ENCODE results near the gene A2ML1.
"Not testable (repeated sequence)": the region's sequence is repeated elsewhere in the genome, so short reads cannot be mapped to it uniquely, and the experiment has no call there.

Gene A2ML1

GRCh38 chr12:8780389-8780788 is 42.0 kb upstream of the A2ML1 start:
- no peaks in the 10 kb centered on the region for H3K9me3 ChIP-seq (ENCODE audit: insufficient read depth, low read length)
- H3K4me1 ChIP-seq (ENCODE audit: low read length): no peaks in the 10 kb centered on the region
- H2AFZ ChIP-seq (ENCODE audit: low read depth, low read length): no peak overlapping the region
- H3K27me3 ChIP-seq (ENCODE audit: low read depth, low read length): no peaks in the 10 kb centered on the region
- H3K27ac ChIP-seq (ENCODE audit: low read length): no peak overlapping the region
- H3K36me3 ChIP-seq (replicated peaks; ENCODE audit: low read depth, low read length): peaks cover 5% of the 10 kb centered on the region
- no peak overlapping the region for H3K4me3 ChIP-seq (ENCODE audit: low read length)
- no peaks in the 10 kb centered on the region for H3K79me2 ChIP-seq (ENCODE audit: low read length)
- H4K20me1 ChIP-seq (ENCODE audit: insufficient read depth, low read length): no peaks in the 10 kb centered on the region
- TF ChIP-seq EZH2phosphoT487 (IDR thresholded peaks at IDR 0.05; ENCODE audit: low read depth): no peak
- TF ChIP-seq CTCF (IDR thresholded peaks at IDR 0.05; ENCODE audit: low read depth, low read length): peak; percentile 54
- no peak overlapping the region for H3K9ac ChIP-seq (ENCODE audit: low read length)
- no peak overlapping the region for H3K4me2 ChIP-seq (ENCODE audit: low read length)

GRCh38 chr12:8781381-8782127 is 40.9 kb upstream of the A2ML1 start:
- Histone ChIP-seq H3K4me2 (ENCODE audit: low read length) (no peak overlapping the region), H3K79me2 (ENCODE audit: low read length) (no peaks in the 10 kb centered on the region), H3K9ac (ENCODE audit: low read length) (no peak overlapping the region), H3K4me3 (ENCODE audit: low read length) (no peak overlapping the region), H3K36me3 (replicated peaks; ENCODE audit: low read depth, low read length) (peaks cover 5% of the 10 kb centered on the region), H3K27ac (ENCODE audit: low read length) (no peak overlapping the region), H3K27me3 (ENCODE audit: low read depth, low read length) (no peaks in the 10 kb centered on the region), H2AFZ (ENCODE audit: low read depth, low read length) (no peak overlapping the region), H3K9me3 (ENCODE audit: insufficient read depth, low read length) (no peaks in the 10 kb centered on the region), H3K4me1 (ENCODE audit: low read length) (no peaks in the 10 kb centered on the region), H4K20me1 (ENCODE audit: insufficient read depth, low read length) (no peaks in the 10 kb centered on the region)
- TF ChIP-seq EZH2phosphoT487 (IDR thresholded peaks at IDR 0.05; ENCODE audit: low read depth): no peak

GRCh38 chr12:8784290-8784888 is 38.0 kb upstream of the A2ML1 start:
- H3K79me2 ChIP-seq (ENCODE audit: low read length): no peaks in the 10 kb centered on the region
- no peak overlapping the region for H3K4me2 ChIP-seq (ENCODE audit: low read length)
- no peaks in the 10 kb centered on the region for H4K20me1 ChIP-seq (ENCODE audit: insufficient read depth, low read length)
- no peak overlapping the region for H2AFZ ChIP-seq (ENCODE audit: low read depth, low read length)
- H3K9me3 ChIP-seq (ENCODE audit: insufficient read depth, low read length): no peaks in the 10 kb centered on the region
- peaks cover 5% of the 10 kb centered on the region for H3K36me3 ChIP-seq (replicated peaks; ENCODE audit: low read depth, low read length)
- H3K27me3 ChIP-seq (ENCODE audit: low read depth, low read length): no peaks in the 10 kb centered on the region
- no peak overlapping the region for H3K4me3 ChIP-seq (ENCODE audit: low read length)
- H3K9ac ChIP-seq (ENCODE audit: low read length): no peak overlapping the region
- no peaks in the 10 kb centered on the region for H3K4me1 ChIP-seq (ENCODE audit: low read length)
- TF ChIP-seq CTCF (IDR thresholded peaks at IDR 0.05; ENCODE audit: low read depth, low read length): no peak
- no peak overlapping the region for H3K27ac ChIP-seq (ENCODE audit: low read length)

- no peak overlapping the region for H3K27ac ChIP-seq (ENCODE audit: low read length)
- H4K20me1 ChIP-seq (ENCODE audit: insufficient read depth, low read length): no peaks in the 10 kb centered on the region
- H3K4me2 ChIP-seq (ENCODE audit: low read length): no peak overlapping the region
- peaks cover 5% of the 10 kb centered on the region for H3K36me3 ChIP-seq (replicated peaks; ENCODE audit: low read depth, low read length)
- no peaks in the 10 kb centered on the region for H3K27me3 ChIP-seq (ENCODE audit: low read depth, low read length)
- H3K9me3 ChIP-seq (ENCODE audit: insufficient read depth, low read length): no peaks in the 10 kb centered on the region
- H3K4me3 ChIP-seq (ENCODE audit: low read length): no peak overlapping the region
- H3K4me1 ChIP-seq (ENCODE audit: low read length): no peaks in the 10 kb centered on the region
- H2AFZ ChIP-seq (ENCODE audit: low read depth, low read length): no peak overlapping the region
- TF ChIP-seq CTCF (IDR thresholded peaks at IDR 0.05; ENCODE audit: low read depth, low read length): no peak
- TF ChIP-seq EZH2phosphoT487 (IDR thresholded peaks at IDR 0.05; ENCODE audit: low read depth): no peak
- H3K9ac ChIP-seq (ENCODE audit: low read length): no peak overlapping the region
- no peaks in the 10 kb centered on the region for H3K79me2 ChIP-seq (ENCODE audit: low read length)
Measured at GRCh38 chr12:8785499-8785898, 36.9 kb upstream of the A2ML1 start.

- not testable (repeated sequence) for H4K20me1 ChIP-seq (ENCODE audit: insufficient read depth, low read length); H3K79me2 ChIP-seq (ENCODE audit: low read length); H3K27ac ChIP-seq (ENCODE audit: low read length); H3K36me3 ChIP-seq (replicated peaks; ENCODE audit: low read depth, low read length); H3K4me3 ChIP-seq (ENCODE audit: low read length); H3K4me1 ChIP-seq (ENCODE audit: low read length); H3K4me2 ChIP-seq (ENCODE audit: low read length); H3K27me3 ChIP-seq (ENCODE audit: low read depth, low read length); H3K9ac ChIP-seq (ENCODE audit: low read length); H2AFZ ChIP-seq (ENCODE audit: low read depth, low read length); H3K9me3 ChIP-seq (ENCODE audit: insufficient read depth, low read length)
Measured at GRCh38 chr12:8787206-8787605, 35.2 kb upstream of the A2ML1 start.

GRCh38 chr12:8788706-8789105 is 33.7 kb upstream of the A2ML1 start:
- H2AFZ ChIP-seq (ENCODE audit: low read depth, low read length); H3K9ac ChIP-seq (ENCODE audit: low read length); H4K20me1 ChIP-seq (ENCODE audit: insufficient read depth, low read length); H3K4me2 ChIP-seq (ENCODE audit: low read length); H3K4me3 ChIP-seq (ENCODE audit: low read length); H3K27ac ChIP-seq (ENCODE audit: low read length); H3K36me3 ChIP-seq (replicated peaks; ENCODE audit: low read depth, low read length); H3K4me1 ChIP-seq (ENCODE audit: low read length); H3K9me3 ChIP-seq (ENCODE audit: insufficient read depth, low read length); H3K79me2 ChIP-seq (ENCODE audit: low read length); H3K27me3 ChIP-seq (ENCODE audit: low read depth, low read length): not testable (repeated sequence)

GRCh38 chr12:8789341-8790013 is 32.9 kb upstream of the A2ML1 start:
- H3K9me3 ChIP-seq (ENCODE audit: insufficient read depth, low read length); H3K27ac ChIP-seq (ENCODE audit: low read length); H2AFZ ChIP-seq (ENCODE audit: low read depth, low read length); H3K36me3 ChIP-seq (replicated peaks; ENCODE audit: low read depth, low read length); H4K20me1 ChIP-seq (ENCODE audit: insufficient read depth, low read length); H3K27me3 ChIP-seq (ENCODE audit: low read depth, low read length); H3K9ac ChIP-seq (ENCODE audit: low read length); H3K4me1 ChIP-seq (ENCODE audit: low read length); H3K4me3 ChIP-seq (ENCODE audit: low read length); H3K79me2 ChIP-seq (ENCODE audit: low read length); H3K4me2 ChIP-seq (ENCODE audit: low read length): not testable (repeated sequence)
